OCI-LY1 (cell line): ENCODE measurements around the gene EBP.

Experiments used
- H2AFZ ChIP-seq: fragments of 200-600 bp; sonication (generic), shearing (Covaris generic); 2 replicates; pipeline ENCODE4 v1.6.0; 2014; ENCODE audit warnings: antibody characterized with exemption, mild to moderate bottlenecking, low read length
- H3F3A ChIP-seq: fragments of 200-600 bp; sonication (generic), shearing (Covaris generic); 2 replicates; pipeline ENCODE4 v1.6.0; 2014; ENCODE audit warnings: mild to moderate bottlenecking, antibody characterized with exemption, low read length, moderate library complexity; ENCODE audit not compliant: insufficient read depth
- H3K27ac ChIP-seq: fragments of 200-600 bp; sonication (generic); 2 replicates; pipeline ENCODE4 v1.5.1; 2014; ENCODE audit warnings: low read length, mixed run types, mild to moderate bottlenecking, low read depth; ENCODE audit not compliant: poor library complexity, severe bottlenecking
- H3K27me3 ChIP-seq: fragments of 200-600 bp; sonication (generic); 2 replicates; pipeline ENCODE4 v1.6.0; 2014; ENCODE audit warnings: antibody characterized with exemption, mild to moderate bottlenecking, low read length, moderate library complexity; ENCODE audit not compliant: insufficient read depth
- H3K36me3 ChIP-seq: fragments of 200-600 bp; sonication (generic); 2 replicates; pipeline ENCODE4 v1.6.1; 2014; ENCODE audit warnings: mild to moderate bottlenecking, antibody characterized with exemption, low read length, moderate library complexity, mixed read lengths; ENCODE audit not compliant: insufficient read depth
- H3K4me1 ChIP-seq: fragments of 200-600 bp; sonication (generic); 2 replicates; pipeline ENCODE4 v1.5.1; 2014; ENCODE audit warnings: mild to moderate bottlenecking, low read length, moderate library complexity; ENCODE audit not compliant: insufficient read depth, severe bottlenecking
- H3K4me2 ChIP-seq: fragments of 200-600 bp; sonication (generic), shearing (Covaris generic); 2 replicates; pipeline ENCODE4 v1.6.1; 2014; ENCODE audit warnings: low read length
- H3K4me3 ChIP-seq: fragments of 200-600 bp; sonication (generic); 2 replicates; pipeline ENCODE4 v1.5.1; 2014; ENCODE audit warnings: low read length, low read depth, mild to moderate bottlenecking, mixed read lengths; ENCODE audit not compliant: poor library complexity, severe bottlenecking
- H3K79me2 ChIP-seq: fragments of 200-600 bp; shearing (Covaris generic); 2 replicates; pipeline ENCODE4 v1.6.1; 2016; ENCODE audit warnings: mixed run types, low read length, mixed read lengths; ENCODE audit not compliant: insufficient read depth
- H3K9ac ChIP-seq: fragments of 200-600 bp; sonication (generic), shearing (Covaris generic); 2 replicates; pipeline ENCODE4 v1.6.1; 2014; ENCODE audit warnings: mild to moderate bottlenecking, low read length, mixed read lengths
- H3K9me2 ChIP-seq: fragments of 200-600 bp; sonication (generic), shearing (Covaris generic); 2 replicates; pipeline ENCODE4 v1.6.1; 2014; ENCODE audit warnings: low read depth, mild to moderate bottlenecking, low read length, mixed read lengths
- H3K9me3 ChIP-seq: fragments of 200-600 bp; shearing (Covaris generic); 2 replicates; pipeline ENCODE4 v1.6.1; 2014; ENCODE audit warnings: low read length, mixed read lengths
- H4K20me1 ChIP-seq: fragments of 200-600 bp; sonication (generic), shearing (Covaris generic); 2 replicates; pipeline ENCODE4 v1.6.0; 2016; ENCODE audit warnings: mild to moderate bottlenecking, low read length; ENCODE audit not compliant: insufficient read depth
- CTCF ChIP-seq: fragments of 200-600 bp; sonication (generic), shearing (Covaris generic); IDR thresholded peaks from 2 replicates; pipeline ENCODE4 v1.5.1; 2017; ENCODE audit warnings: mild to moderate bottlenecking, antibody characterized with exemption, low read length, moderate library complexity, mixed read lengths
- EZH2 ChIP-seq: fragments of 200-600 bp; sonication (generic), shearing (Covaris generic); IDR thresholded peaks from 2 replicates; pipeline ENCODE4 v1.8.0; 2017; ENCODE audit warnings: borderline replicate concordance, mixed run types, mild to moderate bottlenecking, antibody characterized with exemption, low read length, moderate library complexity, mixed read lengths

Gene EBP

GRCh38 chrX:48489892-48490291, 31.7 kb upstream of the EBP start:
- Histone ChIP-seq H3F3A (no peaks in the 10 kb centered on the region), H3K9me3 (no peaks in the 10 kb centered on the region), H3K4me1 (no peaks in the 10 kb centered on the region), H3K4me3 (no peak overlapping the region), H3K9ac (no peak overlapping the region), H3K27ac (no peak overlapping the region), H3K27me3 (no peaks in the 10 kb centered on the region), H3K79me2 (no peaks in the 10 kb centered on the region), H3K9me2 (no peaks in the 10 kb centered on the region), H3K4me2 (no peak overlapping the region), H3K36me3 (no peaks in the 10 kb centered on the region), H2AFZ (no peak overlapping the region), H4K20me1 (no peaks in the 10 kb centered on the region)
- no peak for TF ChIP-seq EZH2
- TF ChIP-seq CTCF, result no peak

- Histone ChIP-seq H3K4me1 (no peaks in the 10 kb centered on the region), H3K27me3 (no peaks in the 10 kb centered on the region), H3K79me2 (no peaks in the 10 kb centered on the region), H3F3A (no peaks in the 10 kb centered on the region), H2AFZ (no peak overlapping the region), H3K4me3 (no peak overlapping the region), H3K9ac (no peak overlapping the region), H3K4me2 (no peak overlapping the region), H3K9me2 (no peaks in the 10 kb centered on the region), H4K20me1 (no peaks in the 10 kb centered on the region), H3K27ac (no peak overlapping the region), H3K9me3 (no peaks in the 10 kb centered on the region), H3K36me3 (no peaks in the 10 kb centered on the region)
- no peak for TF ChIP-seq CTCF
- no peak for TF ChIP-seq EZH2
These were observed 30.9 kb upstream of the EBP start for GRCh38 chrX:48490661-48491060.

- Histone ChIP-seq H3K27me3 (no peaks in the 10 kb centered on the region), H2AFZ (no peak overlapping the region), H3F3A (no peaks in the 10 kb centered on the region), H3K4me3 (no peak overlapping the region), H3K9ac (no peak overlapping the region), H3K27ac (no peak overlapping the region), H3K4me1 (no peaks in the 10 kb centered on the region), H3K9me2 (no peaks in the 10 kb centered on the region), H3K4me2 (no peak overlapping the region), H3K9me3 (no peaks in the 10 kb centered on the region), H4K20me1 (no peaks in the 10 kb centered on the region), H3K79me2 (no peaks in the 10 kb centered on the region), H3K36me3 (no peaks in the 10 kb centered on the region)
- TF ChIP-seq CTCF, result no peak
- TF ChIP-seq EZH2, result no peak
These were observed 29.8 kb upstream of the EBP start for GRCh38 chrX:48491809-48492208.
